IMR-90 (cell line): ENCODE measurements around the gene GTPBP6. TPM values are rescaled to one million over a fixed set of nuclear protein-coding genes. Genes with fewer than 3 reads are reported as not detected.

Experiments
- ATAC-seq: fragments of 200-7000 bp; cut with Tn5 transposase; 2 replicates; pipeline ENCODE4 v1.9.1; 2020; ENCODE audit warnings: low read depth, mild to moderate bottlenecking, moderate library complexity
- BruUV-seq: library from RNA; stranded (reverse); fragments of 400-500 nt; replicated peaks from 2 replicates; lab custom pipeline; 2021; lab: Mats Ljungman, UMichigan
- CTCF ChIA-PET: fragments of 300-600 bp; formaldehyde crosslinking; extraction: SDS; loops from one replicate; lab custom pipeline; 2021; ENCODE audit warnings: antibody characterized with exemption; lab: Yijun Ruan, JAX
- POLR2A ChIA-PET: fragments of 300-600 bp; sonication (Branson Sonifier 250); formaldehyde crosslinking; loops from one replicate; lab custom pipeline; 2022; ENCODE audit warnings: antibody characterized with exemption; ENCODE audit not compliant: unreplicated experiment; lab: Charles Lee
- DNase-seq: peaks from one replicate; pipeline ENCODE4 v3.0.0; 2013
- H2AFZ ChIP-seq: replicated peaks from 2 replicates; pipeline ENCODE3; 2013; ENCODE audit warnings: low read length, mild to moderate bottlenecking; ENCODE audit not compliant: poor library complexity
- H2AK5ac ChIP-seq: 2 replicates; pipeline ENCODE4 v1.6.1; 2013; ENCODE audit warnings: low read depth, low read length, inconsistent platforms
- H2AK9ac ChIP-seq: replicated peaks from 2 replicates; pipeline ENCODE3; 2013; ENCODE audit warnings: mild to moderate bottlenecking, low read depth, low read length, moderate library complexity; ENCODE audit not compliant: poor library complexity
- H2BK120ac ChIP-seq: 2 replicates; pipeline ENCODE4 v1.6.1; 2013; ENCODE audit warnings: low read depth, low read length, inconsistent platforms
- H2BK15ac ChIP-seq: 3 replicates; pipeline ENCODE4 v1.6.1; 2013; ENCODE audit warnings: low read depth, low read length, inconsistent platforms
- H2BK20ac ChIP-seq: 2 replicates; pipeline ENCODE4 v1.6.1; 2013; ENCODE audit warnings: low read depth, mild to moderate bottlenecking, inconsistent platforms, low read length, moderate library complexity
- H2BK5ac ChIP-seq: 2 replicates; pipeline ENCODE4 v1.6.1; 2013; ENCODE audit warnings: mild to moderate bottlenecking, low read depth, low read length, inconsistent platforms; ENCODE audit not compliant: poor library complexity, severe bottlenecking
- H3K14ac ChIP-seq: replicated peaks from 2 replicates; pipeline ENCODE4 v1.6.1; 2013; ENCODE audit warnings: low read depth, low read length, inconsistent platforms
- H3K18ac ChIP-seq: 2 replicates; pipeline ENCODE4 v1.6.1; 2013; ENCODE audit warnings: low read depth, low read length, control low read depth
- H3K23ac ChIP-seq: 2 replicates; pipeline ENCODE4 v1.6.1; 2013; ENCODE audit warnings: low read depth, low read length, inconsistent platforms
- H3K27ac ChIP-seq: 2 replicates; pipeline ENCODE4 v1.5.1; 2013; ENCODE audit warnings: mild to moderate bottlenecking, control low read depth, low read length; ENCODE audit not compliant: insufficient read depth
- H3K27me3 ChIP-seq: 2 replicates; pipeline ENCODE4 v1.6.1; 2013; ENCODE audit warnings: low read length; ENCODE audit not compliant: control insufficient read depth, insufficient read depth
- H3K36me3 ChIP-seq: 2 replicates; pipeline ENCODE4 v1.6.1; 2013; ENCODE audit warnings: low read length, mixed read lengths; ENCODE audit not compliant: control insufficient read depth, insufficient read depth
- H3K4ac ChIP-seq: 2 replicates; pipeline ENCODE4 v1.6.1; 2013; ENCODE audit warnings: low read depth, low read length, inconsistent platforms
- H3K4me1 ChIP-seq: 2 replicates; pipeline ENCODE4 v1.6.1; 2013; ENCODE audit warnings: low read length, mixed read lengths; ENCODE audit not compliant: control insufficient read depth, insufficient read depth
- H3K4me2 ChIP-seq: 2 replicates; pipeline ENCODE4 v1.6.1; 2013; ENCODE audit warnings: low read depth, mild to moderate bottlenecking, control low read depth, low read length, moderate library complexity
- H3K4me3 ChIP-seq: 2 replicates; pipeline ENCODE4 v1.5.1; 2013; ENCODE audit warnings: low read depth, mild to moderate bottlenecking, control low read depth, low read length, moderate library complexity; ENCODE audit not compliant: insufficient read depth
- H3K56ac ChIP-seq: 2 replicates; pipeline ENCODE4 v1.6.1; 2013; ENCODE audit warnings: low read length, inconsistent platforms; ENCODE audit not compliant: insufficient read depth; ENCODE audit errors: extremely low read depth
- H3K79me1 ChIP-seq, 2 experiments: 2 replicates each; pipeline ENCODE4 v1.6.1; 2013; ENCODE audit warnings: low read length in 2 of 2, inconsistent platforms in 1 of 2, low read depth in 1 of 2
- H3K9ac ChIP-seq: 2 replicates; pipeline ENCODE4 v1.6.1; 2013; ENCODE audit warnings: low read depth, low read length, control low read depth
- H3K9me1 ChIP-seq: 2 replicates; pipeline ENCODE4 v1.6.1; 2013; ENCODE audit warnings: low read length, inconsistent platforms; ENCODE audit not compliant: insufficient read depth
- H3K9me3 ChIP-seq: 2 replicates; pipeline ENCODE4 v1.6.1; 2013; ENCODE audit warnings: low read length; ENCODE audit not compliant: control insufficient read depth, insufficient read depth
- H4K20me1 ChIP-seq: 2 replicates; pipeline ENCODE4 v1.6.1; 2013; ENCODE audit warnings: low read length, inconsistent platforms; ENCODE audit not compliant: insufficient read depth
- H4K5ac ChIP-seq: 2 replicates; pipeline ENCODE4 v1.6.1; 2013; ENCODE audit warnings: mild to moderate bottlenecking, low read depth, low read length, control low read depth
- H4K8ac ChIP-seq, 2 experiments: 2 replicates each; pipeline ENCODE4 v1.6.1; 2013; ENCODE audit warnings: low read depth in 2 of 2, low read length in 2 of 2, control low read depth in 1 of 2, inconsistent platforms in 1 of 2
- H4K91ac ChIP-seq: 2 replicates; pipeline ENCODE4 v1.6.1; 2013; ENCODE audit warnings: low read depth, low read length, inconsistent platforms; ENCODE audit not compliant: insufficient read depth
- CTCF ChIP-seq: conservative IDR thresholded peaks from 2 replicates; pipeline ENCODE4 v1.5.1; 2012; ENCODE audit warnings: mild to moderate bottlenecking, low read depth, low read length, improper control_type of control experiment
- ELK1 ChIP-seq: fragments of 150-350 bp; IDR thresholded peaks from 2 replicates; pipeline ENCODE4 v1.6.1; 2016; ENCODE audit warnings: low read depth, mild to moderate bottlenecking, low read length, moderate library complexity, borderline replicate concordance
- MXI1 ChIP-seq: IDR thresholded peaks from 2 replicates; pipeline ENCODE4 v1.6.1; 2012; ENCODE audit warnings: low read depth, mild to moderate bottlenecking, low read length, moderate library complexity, borderline replicate concordance
- NFE2L2 ChIP-seq: fragments of 150-350 bp; IDR thresholded peaks from 2 replicates; pipeline ENCODE4 v1.6.1; 2016; ENCODE audit warnings: low read depth, mild to moderate bottlenecking, low read length
- SMC3 ChIP-seq: fragments of 150-350 bp; IDR thresholded peaks from 2 replicates; pipeline ENCODE4 v1.6.1; 2016; ENCODE audit warnings: low read depth, mild to moderate bottlenecking, antibody characterized with exemption, low read length, moderate library complexity
- USF2 ChIP-seq: fragments of 150-350 bp; IDR thresholded peaks from 2 replicates; pipeline ENCODE4 v1.6.1; 2017; ENCODE audit warnings: mild to moderate bottlenecking, antibody characterized with exemption, low read length, low read depth
- WGBS, 2 experiments: methylation state at CpG; one replicate each; pipeline versions ENCODE4 v1.1.5 to v1.1.7; 2013; ENCODE audit warnings: missing lambda C conversion rate in 2 of 2; ENCODE audit not compliant: insufficient read length in 1 of 2; ENCODE audit errors: extremely low coverage in 2 of 2; 5-methylcytosine and 5-hydroxymethylcytosine counted together
- dilution Hi-C: fragments of 300-500 bp; cut with HindIII; formaldehyde crosslinking; loops from one replicate; pipeline ENCODE4 v1.14.3; 2018; ENCODE audit warnings: low sequenced_read_pairs; ENCODE audit not compliant: unreplicated experiment
- in situ Hi-C: fragments of 300-500 bp; cut with MboI; formaldehyde crosslinking; loops from 3 replicates; pipeline ENCODE4 v1.14.3; 2019; ENCODE audit warnings: low sequenced_read_pairs, inconsistent platforms, mixed read lengths
- intact Hi-C: fragments of 100-400 bp; cut with micrococcal nuclease; formaldehyde crosslinking; loops from 2 replicates; pipeline ENCODE4 v1.10.0; 2022
- polyA plus RNA-seq, 3 experiments: library from polyadenylated mRNA; depleted of rRNA; stranded (reverse); fragments of >200 nt; gene quantifications; 2 replicates each; pipeline ENCODE4 v1.2.3, GENCODE V29; 2012; ENCODE audit warnings: low replicate concordance in 1 of 3
- total RNA-seq: library from RNA; depleted of rRNA; stranded (reverse); fragments of >200 nt; gene quantifications from 2 replicates; pipeline ENCODE4 v1.2.3, GENCODE V29; 2012

Gene GTPBP6
- total and polyA plus RNA-seq, 2 of the 4 experiments (the other 2 are of a cell fraction) = 24.0 to 31.6 TPM

- H3K36me3 ChIP-seq = peaks cover 7% of the 10 kb centered on the region; the same call in 1 of the 2 replicates
- no peak overlapping the region for H2BK15ac ChIP-seq
- no peaks in the 10 kb centered on the region for H3K9me1 ChIP-seq
- no peaks in the 10 kb centered on the region; the same call in 1 of the 2 replicates for H4K20me1 ChIP-seq
- H4K8ac ChIP-seq = no peak overlapping the region
- ChIA-PET CTCF (no interaction called here), POLR2A (no interaction called here)
- H3K4me2 ChIP-seq = no peak overlapping the region
- intact Hi-C loops (no loop called here), in situ Hi-C loops (no loop called here), dilution Hi-C loops (no loop called here)
- no peak overlapping the region for H3K27ac ChIP-seq
- no peak for TF ChIP-seq SMC3
- TF ChIP-seq NFE2L2 = no peak
- no peak for TF ChIP-seq ELK1
- no peak for TF ChIP-seq CTCF
- no peak for TF ChIP-seq MXI1
- no peak for TF ChIP-seq USF2
- H3K4ac ChIP-seq = no peak overlapping the region
- H4K91ac ChIP-seq = no peak overlapping the region
- H3K18ac ChIP-seq = no peak overlapping the region
- H3K14ac ChIP-seq = no peak overlapping the region
- H3K27me3 ChIP-seq = no peaks in the 10 kb centered on the region
- H3K4me1 ChIP-seq = peaks cover 3% of the 10 kb centered on the region
- BruUV-seq = no TSS peak
- no peak overlapping the region for H2BK120ac ChIP-seq
- H3K9me3 ChIP-seq = peaks cover under 1% of the 10 kb centered on the region; the same call in 1 of the 2 replicates
- no peak overlapping the region for H3K9ac ChIP-seq
- 30% methylated on average over 2 of the region's 28 CpGs; no CpG with 5 or more reads in 1 of the 2 experiments for WGBS, 2 experiments
- H3K23ac ChIP-seq = no peak overlapping the region
- peak overlapping the region; percentile 88 for H2AFZ ChIP-seq
- H3K56ac ChIP-seq = no peak overlapping the region
- H2AK9ac ChIP-seq = peak overlapping the region; percentile 5
- no peak overlapping the region for H2AK5ac ChIP-seq
- H4K5ac ChIP-seq = no peak overlapping the region
- H2BK5ac ChIP-seq = no peak overlapping the region
- H2BK20ac ChIP-seq = no peak overlapping the region
- DNase-seq (no peak), ATAC-seq (no peak)
- H3K79me1 ChIP-seq = no peaks in the 10 kb centered on the region
- H3K4me3 ChIP-seq = no peak overlapping the region
These were observed 12.1 kb upstream of the GTPBP6 start for GRCh38 chrX:330726-331150.
